SK-N-SH (cell line): ENCODE data around the gene CIBAR2.

Experiments used
- GABPA ChIP-seq: IDR thresholded peaks from 2 replicates; pipeline ENCODE4 v1.4.0; 2012; ENCODE audit warnings: low read depth, mild to moderate bottlenecking
- TEAD4 ChIP-seq: IDR thresholded peaks from 2 replicates; pipeline ENCODE4 v1.4.0; 2012; ENCODE audit warnings: mild to moderate bottlenecking, borderline replicate concordance; ENCODE audit not compliant: insufficient read depth
- TF ChIP-seq, protein P1 (sequence below): fragments of 200-600 bp; sonication (generic); IDR thresholded peaks from 2 replicates; pipeline ENCODE4 v1.6.1; 2017; ENCODE audit warnings: antibody characterized with exemption, mild to moderate bottlenecking, moderate library complexity

DNA sequence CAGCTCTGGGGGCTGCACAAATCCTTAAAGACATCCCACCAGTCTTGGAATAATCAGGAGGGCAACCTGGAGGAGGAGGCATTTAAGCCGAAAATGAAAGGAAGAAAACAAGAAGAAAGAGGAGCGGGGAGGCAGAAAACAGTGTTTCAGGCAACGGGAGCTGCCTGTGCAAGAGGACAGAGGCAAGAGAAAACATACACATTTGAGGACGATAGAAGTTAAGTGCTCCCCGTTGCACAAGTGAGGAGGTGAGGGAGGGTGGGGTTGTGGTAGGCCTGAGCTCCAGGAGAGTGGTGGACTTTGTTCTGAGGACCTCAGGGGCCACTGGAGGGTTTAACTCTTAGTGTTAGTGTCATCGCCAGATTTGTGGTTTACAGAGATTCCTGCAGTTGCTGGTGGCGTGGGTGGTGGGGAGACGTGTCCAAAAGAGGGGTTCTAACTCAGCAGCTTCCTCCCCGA is 27.6 kb upstream of the CIBAR2 start:
- TF ChIP-seq TEAD4 (no peak), GABPA (no peak)
- TF ChIP-seq, protein P1, sequence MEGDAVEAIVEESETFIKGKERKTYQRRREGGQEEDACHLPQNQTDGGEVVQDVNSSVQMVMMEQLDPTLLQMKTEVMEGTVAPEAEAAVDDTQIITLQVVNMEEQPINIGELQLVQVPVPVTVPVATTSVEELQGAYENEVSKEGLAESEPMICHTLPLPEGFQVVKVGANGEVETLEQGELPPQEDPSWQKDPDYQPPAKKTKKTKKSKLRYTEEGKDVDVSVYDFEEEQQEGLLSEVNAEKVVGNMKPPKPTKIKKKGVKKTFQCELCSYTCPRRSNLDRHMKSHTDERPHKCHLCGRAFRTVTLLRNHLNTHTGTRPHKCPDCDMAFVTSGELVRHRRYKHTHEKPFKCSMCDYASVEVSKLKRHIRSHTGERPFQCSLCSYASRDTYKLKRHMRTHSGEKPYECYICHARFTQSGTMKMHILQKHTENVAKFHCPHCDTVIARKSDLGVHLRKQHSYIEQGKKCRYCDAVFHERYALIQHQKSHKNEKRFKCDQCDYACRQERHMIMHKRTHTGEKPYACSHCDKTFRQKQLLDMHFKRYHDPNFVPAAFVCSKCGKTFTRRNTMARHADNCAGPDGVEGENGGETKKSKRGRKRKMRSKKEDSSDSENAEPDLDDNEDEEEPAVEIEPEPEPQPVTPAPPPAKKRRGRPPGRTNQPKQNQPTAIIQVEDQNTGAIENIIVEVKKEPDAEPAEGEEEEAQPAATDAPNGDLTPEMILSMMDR: no peak
